Mesenchymal stem cell (in vitro differentiated cells and primary cell): ENCODE results near the gene DHX32.
"Not testable (repeated sequence)": the region's sequence is repeated elsewhere in the genome, so short reads cannot be mapped to it uniquely, and the experiment has no call there.

Experiments
- DNase-seq: peaks from one replicate; pipeline ENCODE4 v3.0.0-alpha.2; 2013
- H2AFZ ChIP-seq: one replicate; pipeline ENCODE4 v1.6.1; 2013; ENCODE audit warnings: low read depth, mild to moderate bottlenecking, control low read depth, inconsistent platforms, low read length, moderate library complexity
- H2AK5ac ChIP-seq: 2 replicates; pipeline ENCODE4 v1.6.1; 2013; ENCODE audit warnings: low read length, moderate library complexity, mild to moderate bottlenecking, inconsistent platforms; ENCODE audit not compliant: severe bottlenecking
- H2BK120ac ChIP-seq: one replicate; pipeline ENCODE4 v1.6.1; 2013; ENCODE audit warnings: low read depth, mild to moderate bottlenecking, inconsistent platforms, low read length, moderate library complexity
- H2BK12ac ChIP-seq, 2 experiments: one replicate each; pipeline ENCODE4 v1.6.1; 2013; ENCODE audit warnings: inconsistent platforms in 2 of 2, low read length in 2 of 2, mild to moderate bottlenecking in 2 of 2, moderate library complexity in 2 of 2, control low read depth in 1 of 2
- H2BK15ac ChIP-seq: one replicate; pipeline ENCODE4 v1.6.1; 2013; ENCODE audit warnings: mild to moderate bottlenecking, low read depth, inconsistent platforms; ENCODE audit not compliant: poor library complexity, severe bottlenecking
- H2BK5ac ChIP-seq: 2 replicates; pipeline ENCODE4 v1.6.1; 2013; ENCODE audit warnings: low read depth, mild to moderate bottlenecking, low read length, control low read depth, inconsistent platforms; ENCODE audit not compliant: poor library complexity, severe bottlenecking
- H3K14ac ChIP-seq, 2 experiments: one replicate each; pipeline ENCODE4 v1.6.1; 2013; ENCODE audit warnings: inconsistent platforms in 2 of 2, low read length in 2 of 2, control low read depth in 1 of 2, mild to moderate bottlenecking in 1 of 2, moderate library complexity in 1 of 2
- H3K18ac ChIP-seq, 2 experiments: one replicate each; pipeline ENCODE4 v1.6.1; 2013; ENCODE audit warnings: inconsistent platforms in 2 of 2, low read length in 2 of 2, control low read depth in 1 of 2, low read depth in 1 of 2, mild to moderate bottlenecking in 1 of 2
- H3K23ac ChIP-seq, 2 experiments: one replicate each; pipeline ENCODE4 v1.6.1; 2013; ENCODE audit warnings: inconsistent platforms in 2 of 2, low read length in 2 of 2, mild to moderate bottlenecking in 2 of 2, moderate library complexity in 2 of 2, control low read depth in 1 of 2
- H3K27ac ChIP-seq: 2 replicates; pipeline ENCODE4 v1.5.1; 2013; ENCODE audit warnings: mild to moderate bottlenecking, moderate library complexity, low read length, control low read depth, inconsistent platforms; ENCODE audit not compliant: poor library complexity, severe bottlenecking
- H3K27me3 ChIP-seq, 2 experiments: 2 replicates each; pipeline versions ENCODE4 v1.6.1 to v1.7.0; 2013; ENCODE audit warnings: low read length in 2 of 2, mild to moderate bottlenecking in 2 of 2, moderate library complexity in 2 of 2, control low read depth in 1 of 2, inconsistent platforms in 1 of 2; ENCODE audit not compliant: control insufficient read depth in 1 of 2, insufficient read depth in 1 of 2
- H3K36me3 ChIP-seq, 2 experiments: 2 replicates each; pipeline versions ENCODE4 v1.6.1 to v1.7.0; 2013; ENCODE audit warnings: low read length in 2 of 2, control low read depth in 1 of 2, inconsistent platforms in 1 of 2, low read depth in 1 of 2, mild to moderate bottlenecking in 1 of 2; ENCODE audit not compliant: insufficient read depth in 2 of 2, control insufficient read depth in 1 of 2
- H3K4ac ChIP-seq, 2 experiments: one replicate each; pipeline ENCODE4 v1.6.1; 2013; ENCODE audit warnings: inconsistent platforms in 2 of 2, low read length in 2 of 2, mild to moderate bottlenecking in 2 of 2, moderate library complexity in 2 of 2, control low read depth in 1 of 2, low read depth in 1 of 2
- H3K4me1 ChIP-seq: 2 replicates; pipeline ENCODE4 v1.6.1; 2013; ENCODE audit warnings: low read depth, low read length, control low read depth; ENCODE audit not compliant: control insufficient read depth, insufficient read depth
- H3K4me2 ChIP-seq: 2 replicates; pipeline ENCODE4 v1.6.1; 2013; ENCODE audit warnings: low read length, mild to moderate bottlenecking, inconsistent platforms; ENCODE audit not compliant: poor library complexity, severe bottlenecking
- H3K4me3 ChIP-seq, 2 experiments: 2 replicates each; pipeline versions ENCODE4 v1.5.1 to v1.7.0; 2013; ENCODE audit warnings: low read length in 2 of 2, mild to moderate bottlenecking in 2 of 2, control low read depth in 1 of 2, low read depth in 1 of 2; ENCODE audit not compliant: insufficient read depth in 1 of 2
- H3K79me1 ChIP-seq: replicated peaks from 2 replicates; pipeline ENCODE4 v1.6.1; 2013; ENCODE audit warnings: mild to moderate bottlenecking, control low read depth, low read length, inconsistent platforms; ENCODE audit not compliant: poor library complexity, severe bottlenecking
- H3K9ac ChIP-seq: 2 replicates; pipeline ENCODE4 v1.7.0; 2013; ENCODE audit warnings: mild to moderate bottlenecking, low read length, moderate library complexity
- H3K9me3 ChIP-seq: 2 replicates; pipeline ENCODE4 v1.7.0; 2013; ENCODE audit warnings: mild to moderate bottlenecking, low read length; ENCODE audit not compliant: control insufficient read depth
- H4K8ac ChIP-seq: one replicate; pipeline ENCODE4 v1.6.1; 2013; ENCODE audit warnings: inconsistent platforms, mild to moderate bottlenecking, low read length, moderate library complexity
- H4K91ac ChIP-seq: one replicate; pipeline ENCODE4 v1.6.1; 2013; ENCODE audit warnings: mild to moderate bottlenecking, low read length, inconsistent platforms
- WGBS: methylation state at CpG from one replicate; pipeline ENCODE4 v1.1.7; 2013; ENCODE audit warnings: mixed read lengths; 5-methylcytosine and 5-hydroxymethylcytosine counted together

Gene DHX32

DNA sequence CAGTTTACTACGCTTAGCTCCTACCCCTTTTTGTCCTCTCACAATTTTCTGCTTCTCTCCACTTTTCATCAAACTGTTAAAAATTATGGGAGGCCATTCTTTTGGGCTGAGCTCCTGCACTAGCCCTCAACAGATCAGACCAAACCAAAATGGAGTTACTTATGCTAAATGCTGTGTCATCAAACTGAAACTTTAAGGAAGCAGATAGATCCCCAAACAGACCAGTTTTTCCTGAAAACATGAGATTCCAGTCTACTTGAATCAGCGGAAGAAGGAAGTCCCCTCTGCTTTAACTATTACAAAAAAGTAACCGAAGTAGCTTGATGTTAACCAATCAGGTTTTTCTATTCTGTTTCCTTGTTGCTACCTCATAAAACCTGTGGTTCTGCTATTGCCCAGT is 35.9 kb upstream of the DHX32 start:
- H3K27ac ChIP-seq = no peak overlapping the region
- no peaks in the 10 kb centered on the region for H3K27me3 ChIP-seq
- WGBS = 65% methylated on average over 2 of the region's 3 CpGs
- H3K79me1 ChIP-seq = no peaks in the 10 kb centered on the region
- H2BK120ac ChIP-seq = no peak overlapping the region
- H2BK12ac ChIP-seq = no peak overlapping the region
- H3K4me1 ChIP-seq = no peaks in the 10 kb centered on the region
- no peak overlapping the region for H4K8ac ChIP-seq
- H2AFZ ChIP-seq = no peak overlapping the region
- no peak overlapping the region for H3K14ac ChIP-seq
- H2AK5ac ChIP-seq = no peak overlapping the region
- H2BK15ac ChIP-seq = no peak overlapping the region
- H3K18ac ChIP-seq = no peak overlapping the region
- no peak overlapping the region for H3K23ac ChIP-seq
- no peak overlapping the region for H4K91ac ChIP-seq
- H3K4me2 ChIP-seq = no peak overlapping the region
- H3K9ac ChIP-seq = no peak overlapping the region
- no peak for DNase-seq
- no peaks in the 10 kb centered on the region for H3K9me3 ChIP-seq
- H3K4ac ChIP-seq = no peak overlapping the region
- no peak overlapping the region for H2BK5ac ChIP-seq
- no peak overlapping the region for H3K4me3 ChIP-seq
- no peaks in the 10 kb centered on the region for H3K36me3 ChIP-seq

DNA sequence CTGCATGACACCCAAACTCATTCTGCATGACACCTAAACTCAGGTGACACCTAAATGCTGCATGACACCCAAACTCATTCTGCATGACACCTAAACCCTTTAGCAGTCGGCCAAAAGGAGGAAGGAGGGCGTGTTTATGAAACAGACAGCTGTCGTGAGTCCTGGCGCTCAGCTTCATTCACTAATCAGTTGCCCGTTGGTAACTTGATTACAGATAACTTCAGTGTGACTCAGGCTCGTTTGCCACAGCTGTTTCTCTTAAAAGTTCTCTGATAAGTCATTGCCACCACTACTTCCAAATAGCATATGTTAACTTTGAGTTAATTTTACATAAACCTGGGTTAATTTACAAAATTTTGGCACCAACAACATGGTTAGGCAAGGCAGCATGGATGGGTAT is 32.2 kb upstream of the DHX32 start:
- H3K79me1 ChIP-seq, H2AFZ ChIP-seq, H2BK5ac ChIP-seq, H2BK120ac ChIP-seq, H3K27me3 ChIP-seq, H3K14ac ChIP-seq, H3K9me3 ChIP-seq, H3K23ac ChIP-seq, H4K91ac ChIP-seq, H4K8ac ChIP-seq, H3K4me3 ChIP-seq, H3K4me2 ChIP-seq, H3K9ac ChIP-seq, H3K18ac ChIP-seq, H2BK15ac ChIP-seq, H3K4me1 ChIP-seq, H2BK12ac ChIP-seq, H3K4ac ChIP-seq, H3K27ac ChIP-seq, H2AK5ac ChIP-seq, H3K36me3 ChIP-seq, DNase-seq: not testable (repeated sequence)
- WGBS = 61% methylated on average over 6 of the region's 6 CpGs

DNA sequence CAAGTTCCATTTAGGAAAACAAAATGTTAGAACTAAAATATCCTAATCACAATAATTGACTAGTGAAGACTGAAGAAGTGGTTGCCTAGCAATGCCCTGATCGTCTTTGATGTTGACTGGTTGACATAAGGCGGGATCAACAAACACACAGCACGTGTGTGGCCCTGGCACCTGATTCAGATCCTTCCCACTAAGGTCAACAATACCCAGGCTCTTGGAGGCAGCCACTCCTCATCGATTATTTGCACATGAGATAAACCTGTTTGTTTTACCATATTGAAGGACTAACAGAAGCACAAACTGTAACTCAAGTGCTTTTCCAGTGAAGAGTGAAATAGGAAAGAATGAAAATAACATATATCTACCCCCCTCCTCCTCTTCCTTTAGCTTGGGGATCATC is 30.9 kb upstream of the DHX32 start:
- no peaks in the 10 kb centered on the region for H3K4me1 ChIP-seq
- no peak overlapping the region for H2BK120ac ChIP-seq
- H3K27me3 ChIP-seq = no peaks in the 10 kb centered on the region
- no peak overlapping the region for H2BK12ac ChIP-seq
- H3K4me3 ChIP-seq = no peak overlapping the region
- no peak overlapping the region for H3K23ac ChIP-seq
- no peak overlapping the region for H3K4me2 ChIP-seq
- no peaks in the 10 kb centered on the region for H3K79me1 ChIP-seq
- no peak overlapping the region for H2AFZ ChIP-seq
- H3K14ac ChIP-seq = no peak overlapping the region
- H3K18ac ChIP-seq = no peak overlapping the region
- H3K9ac ChIP-seq = no peak overlapping the region
- 87% methylated on average over 3 of the region's 4 CpGs for WGBS
- H2BK15ac ChIP-seq = no peak overlapping the region
- no peak for DNase-seq
- no peak overlapping the region for H3K4ac ChIP-seq
- H4K91ac ChIP-seq = no peak overlapping the region
- H3K9me3 ChIP-seq = no peaks in the 10 kb centered on the region
- H2AK5ac ChIP-seq = no peak overlapping the region
- H4K8ac ChIP-seq = no peak overlapping the region
- no peaks in the 10 kb centered on the region for H3K36me3 ChIP-seq
- H3K27ac ChIP-seq = no peak overlapping the region
- H2BK5ac ChIP-seq = no peak overlapping the region

DNA sequence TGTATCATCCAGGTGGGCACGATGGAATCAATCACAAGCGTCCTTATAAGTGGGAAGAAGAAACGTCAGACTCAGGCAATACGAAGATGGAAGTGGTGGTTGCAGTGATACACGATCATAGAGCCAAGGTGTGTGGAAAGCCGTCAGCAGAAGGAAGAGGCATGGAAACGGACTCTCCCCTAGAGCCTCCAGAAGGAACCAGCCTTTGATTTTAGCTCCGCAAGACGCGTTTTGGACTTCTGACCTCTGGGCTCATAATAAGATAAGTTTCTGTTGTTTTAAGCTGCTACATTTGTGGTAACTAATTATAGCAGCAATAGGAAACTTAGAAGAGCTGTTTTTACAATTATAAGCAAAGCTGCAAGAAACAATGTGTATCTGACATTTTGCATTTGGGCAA is 30.1 kb upstream of the DHX32 start:
- H3K14ac ChIP-seq = no peak overlapping the region
- 95% methylated on average over 10 of the region's 10 CpGs for whole genome bisulfite sequencing

More for the DNA sequence above, 30.1 kb upstream of the DHX32 start:
- H3K23ac ChIP-seq = no peak overlapping the region
- no peak overlapping the region for H3K4ac ChIP-seq
- H2BK12ac ChIP-seq = no peak overlapping the region
- no peak overlapping the region for H3K18ac ChIP-seq
- H3K27me3 ChIP-seq = no peaks in the 10 kb centered on the region
- H4K8ac ChIP-seq = no peak overlapping the region
- H2AK5ac ChIP-seq = no peak overlapping the region
- no peaks in the 10 kb centered on the region for H3K36me3 ChIP-seq
- H4K91ac ChIP-seq = no peak overlapping the region
- H2BK120ac ChIP-seq = no peak overlapping the region
- no peak for DNase-seq
- H3K9me3 ChIP-seq = no peaks in the 10 kb centered on the region
- no peak overlapping the region for H3K27ac ChIP-seq
- H2BK15ac ChIP-seq = no peak overlapping the region
- H2AFZ ChIP-seq = no peak overlapping the region
- H2BK5ac ChIP-seq = no peak overlapping the region
- H3K4me1 ChIP-seq = no peaks in the 10 kb centered on the region
- H3K4me3 ChIP-seq = no peak overlapping the region
- H3K9ac ChIP-seq = no peak overlapping the region
- H3K79me1 ChIP-seq = no peaks in the 10 kb centered on the region
- no peak overlapping the region for H3K4me2 ChIP-seq
